ENCODE measurements around the gene DNHD1.

The DNHD1 gene

DNA sequence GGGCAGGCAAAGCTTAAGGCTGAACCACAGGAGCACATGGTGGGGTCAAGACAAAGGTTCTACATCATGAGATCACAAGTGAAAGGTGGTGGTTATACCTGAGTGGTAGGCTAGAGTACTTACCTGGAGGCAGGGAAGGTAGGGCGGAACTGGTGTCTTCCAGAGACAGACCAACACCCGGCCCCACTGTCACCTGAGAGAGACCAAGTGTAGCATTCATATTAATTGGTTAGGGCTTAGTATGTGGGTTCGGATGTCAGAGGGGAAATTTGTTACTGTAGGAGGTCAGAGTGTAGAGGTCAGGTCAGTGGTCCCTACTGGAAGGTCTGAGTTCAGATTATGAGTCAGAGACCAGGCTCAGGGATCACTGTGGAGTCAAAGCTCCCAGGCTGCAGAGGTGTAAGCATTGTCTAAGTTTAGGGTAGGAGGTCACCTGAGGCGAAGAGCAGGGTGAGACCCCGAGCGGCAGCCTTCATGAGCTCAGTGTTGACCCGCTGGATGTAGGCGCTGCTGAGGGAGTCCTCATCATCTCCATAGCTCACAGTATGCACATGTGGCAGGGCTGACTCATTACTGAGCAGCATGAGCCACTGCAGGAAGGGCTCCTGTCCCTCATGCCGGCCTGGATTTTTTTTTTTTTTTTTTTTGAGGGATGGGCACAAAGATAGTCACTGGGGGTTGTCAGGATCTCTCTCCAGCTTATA, 119.0 kb downstream of the DNHD1 start:
- Histone ChIP-seq H3K36me3 (ENCODE audit: control insufficient read depth in 1 of 2, insufficient read depth in 2 of 2, low read length in 2 of 2) (peaks cover 23 to 31% of the 10 kb centered on the region in 2 donors), H3K27me3 (ENCODE audit: low read depth, low read length) (no peaks in the 10 kb centered on the region), H3K4me3 (ENCODE audit: low read depth in 1 of 2, low read length in 2 of 2) (no peak overlapping the region), H3K4me1 (ENCODE audit: control insufficient read depth in 1 of 2, insufficient read depth in 2 of 2, low read length in 2 of 2) (peaks cover 26 to 29% of the 10 kb centered on the region in 2 donors), H3K9me3 (ENCODE audit: control insufficient read depth in 1 of 2, low read length in 2 of 2) (no peaks in the 10 kb centered on the region), H3K27ac (ENCODE audit: low read length) (no peak overlapping the region)

DNA sequence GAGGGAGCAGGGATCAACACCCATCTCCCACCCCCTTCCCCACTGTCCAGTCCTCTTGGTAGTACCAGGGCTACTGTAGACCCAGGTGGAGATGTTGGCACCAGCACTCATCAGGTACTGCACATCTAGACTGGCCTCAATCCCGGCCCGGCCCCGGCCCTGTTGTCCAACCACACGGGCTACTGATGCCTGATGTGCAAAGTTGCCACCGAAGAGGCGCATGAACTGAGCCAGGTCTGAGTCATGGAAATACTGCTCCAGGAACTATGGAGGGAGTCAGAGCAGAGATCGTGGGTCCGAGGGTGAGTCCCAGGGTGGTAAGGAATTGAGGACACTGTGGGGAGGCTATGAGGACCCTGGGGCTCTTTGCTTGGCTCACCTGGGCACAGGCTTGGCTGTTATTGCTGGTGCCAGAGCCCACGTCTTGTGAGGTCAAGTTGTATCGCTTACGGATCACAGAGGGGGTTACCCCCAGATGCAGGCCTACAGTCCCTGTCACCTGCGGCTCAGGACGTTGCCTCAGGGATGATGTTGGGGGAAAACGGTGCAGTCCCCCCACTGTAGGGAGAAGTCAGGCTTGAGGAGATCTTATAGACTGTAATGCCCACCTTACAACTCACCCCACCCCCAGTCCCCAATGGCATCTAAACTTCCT, 119.6 kb downstream of the DNHD1 start:
- no peak overlapping the region for H3K4me3 ChIP-seq (ENCODE audit: low read depth in 1 of 2, low read length in 2 of 2)
- peaks cover 23 to 28% of the 10 kb centered on the region in 2 donors for H3K36me3 ChIP-seq (ENCODE audit: control insufficient read depth in 1 of 2, insufficient read depth in 2 of 2, low read length in 2 of 2)
- peaks cover 24 to 25% of the 10 kb centered on the region in 2 donors for H3K4me1 ChIP-seq (ENCODE audit: control insufficient read depth in 1 of 2, insufficient read depth in 2 of 2, low read length in 2 of 2)
- H3K27ac ChIP-seq (ENCODE audit: low read length) = no peak overlapping the region
- H3K9me3 ChIP-seq (ENCODE audit: control insufficient read depth in 1 of 2, low read length in 2 of 2) = no peaks in the 10 kb centered on the region
- no peaks in the 10 kb centered on the region for H3K27me3 ChIP-seq (ENCODE audit: low read depth, low read length)

DNA sequence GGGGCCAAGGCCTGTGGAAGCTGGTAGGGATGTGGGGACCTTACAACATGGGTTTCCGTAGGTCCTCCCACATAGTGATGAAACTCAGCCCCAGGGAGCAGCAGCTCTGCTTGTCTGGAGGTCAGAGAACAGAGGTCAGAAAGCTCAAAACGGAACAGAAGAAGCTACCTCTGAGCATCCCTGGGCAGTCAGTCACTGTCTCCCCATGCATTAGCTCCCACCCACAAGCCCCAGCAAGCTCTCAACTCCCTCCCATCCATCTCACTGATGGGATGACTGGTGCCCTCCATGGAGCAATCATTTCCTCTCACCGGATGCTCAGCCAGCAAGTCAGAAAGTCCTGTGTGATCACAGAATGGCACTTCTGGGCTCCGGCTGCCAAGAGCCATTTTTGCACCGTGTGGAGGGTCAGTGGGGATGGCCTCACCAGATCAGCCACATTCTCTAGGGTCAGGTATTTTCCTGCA, 120.3 kb downstream of the DNHD1 start:
- H3K36me3 ChIP-seq (ENCODE audit: control insufficient read depth in 1 of 2, insufficient read depth in 2 of 2, low read length in 2 of 2) = peaks cover 23 to 31% of the 10 kb centered on the region in 2 donors
- peaks cover 24 to 25% of the 10 kb centered on the region in 2 donors for H3K4me1 ChIP-seq (ENCODE audit: control insufficient read depth in 1 of 2, insufficient read depth in 2 of 2, low read length in 2 of 2)
- H3K27ac ChIP-seq (ENCODE audit: low read length) = peak overlapping the region; percentile 97
- no peaks in the 10 kb centered on the region for H3K27me3 ChIP-seq (ENCODE audit: low read depth, low read length)
- H3K9me3 ChIP-seq (ENCODE audit: control insufficient read depth in 1 of 2, low read length in 2 of 2) = no peaks in the 10 kb centered on the region
- H3K4me3 ChIP-seq (ENCODE audit: low read depth in 1 of 2, low read length in 2 of 2) = peak overlapping the region; percentile 84 to 93

GRCh38 chr11:6618117-6619003, 121.3 kb downstream of the DNHD1 start:
- H3K4me3 ChIP-seq (ENCODE audit: low read depth in 1 of 2, low read length in 2 of 2) = peak overlapping the region; percentile 84 to 93
- H3K27ac ChIP-seq (ENCODE audit: low read length) = peak overlapping the region; percentile 97
- peaks cover 23 to 41% of the 10 kb centered on the region in 2 donors for H3K36me3 ChIP-seq (ENCODE audit: control insufficient read depth in 1 of 2, insufficient read depth in 2 of 2, low read length in 2 of 2)
- H3K9me3 ChIP-seq (ENCODE audit: control insufficient read depth in 1 of 2, low read length in 2 of 2) = no peaks in the 10 kb centered on the region
- no peaks in the 10 kb centered on the region for H3K27me3 ChIP-seq (ENCODE audit: low read depth, low read length)
- H3K4me1 ChIP-seq (ENCODE audit: control insufficient read depth in 1 of 2, insufficient read depth in 2 of 2, low read length in 2 of 2) = peaks cover 19 to 20% of the 10 kb centered on the region in 2 donors

DNA sequence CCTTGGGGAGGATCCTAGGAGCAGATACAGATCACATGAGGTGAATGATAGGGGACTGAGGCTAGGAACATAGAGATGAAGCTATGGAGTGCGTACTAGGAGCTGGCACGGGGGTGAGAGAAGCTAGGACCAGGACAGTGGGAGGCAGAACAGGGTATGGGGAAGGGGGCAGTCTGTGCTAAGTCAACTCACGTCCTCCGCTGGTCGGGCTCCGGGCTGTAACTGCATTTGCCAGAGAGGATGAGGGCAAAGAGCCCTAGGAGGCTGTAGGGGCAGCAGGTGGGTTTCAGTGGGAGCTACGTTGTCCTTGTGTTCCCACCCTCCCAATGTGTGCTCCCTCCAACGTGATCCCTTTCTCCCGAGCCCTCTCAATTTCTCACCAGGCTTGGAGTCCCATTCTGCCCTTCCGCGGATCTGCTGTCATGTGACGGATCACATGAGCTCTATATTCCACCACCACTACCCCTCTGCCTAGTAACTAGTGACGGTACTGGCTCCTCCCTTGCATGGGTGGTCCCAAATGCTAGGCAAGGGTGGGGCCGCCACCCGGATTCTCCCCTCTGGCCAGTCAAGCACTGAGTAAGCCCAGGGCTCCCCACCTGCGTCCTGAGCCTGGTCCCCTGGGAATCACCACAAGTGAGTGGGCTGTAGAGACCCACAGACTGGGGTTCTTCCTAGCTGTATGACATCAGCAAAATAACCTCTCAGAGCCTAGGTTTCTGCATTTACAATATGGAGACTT, 122.1 kb downstream of the DNHD1 start, which contains the start of gene TPP1:
Gene TPP1 (minus strand): TSS at position 419 of the 742 bp plus-strand sequence. CDS start 22 bp downstream, at position 397.
- Histone ChIP-seq H3K9me3 (ENCODE audit: control insufficient read depth in 1 of 2, low read length in 2 of 2) (no peaks in the 10 kb centered on the region), H3K4me3 (ENCODE audit: low read depth in 1 of 2, low read length in 2 of 2) (peak within 1 kb of the TSS; percentile 84 to 93), H3K36me3 (ENCODE audit: control insufficient read depth in 1 of 2, insufficient read depth in 2 of 2, low read length in 2 of 2) (peaks cover 23 to 49% of the 10 kb centered on the region in 2 donors), H3K27ac (ENCODE audit: low read length) (peak within 1 kb of the TSS; percentile 97), H3K4me1 (ENCODE audit: control insufficient read depth in 1 of 2, insufficient read depth in 2 of 2, low read length in 2 of 2) (peaks cover 17% of the 10 kb centered on the region in 2 donors), H3K27me3 (ENCODE audit: low read depth, low read length) (no peaks in the 10 kb centered on the region)

DNA sequence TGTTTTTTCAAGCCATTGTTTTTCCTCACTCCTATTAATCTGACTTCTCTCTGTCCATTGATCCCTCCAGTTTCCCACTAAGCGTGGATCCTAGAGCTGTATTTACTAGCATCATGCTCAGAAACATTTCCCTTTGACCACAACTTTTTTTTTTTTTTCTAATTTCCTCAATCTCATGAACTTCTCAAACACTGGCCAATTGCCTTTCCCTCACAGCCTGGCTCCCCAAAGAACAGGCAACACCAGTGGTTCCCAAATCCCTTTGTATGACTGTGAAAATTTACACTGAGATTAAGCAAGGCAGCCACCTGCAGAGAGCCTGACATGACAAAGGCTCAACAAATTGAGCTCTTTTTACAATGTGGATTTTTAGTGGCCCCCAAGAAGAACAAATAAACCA, 123.6 kb downstream of the DNHD1 start:
- Histone ChIP-seq H3K27ac (ENCODE audit: low read length) (no peak overlapping the region), H3K9me3 (ENCODE audit: control insufficient read depth in 1 of 2, low read length in 2 of 2) (no peaks in the 10 kb centered on the region), H3K36me3 (ENCODE audit: control insufficient read depth in 1 of 2, insufficient read depth in 2 of 2, low read length in 2 of 2) (peaks cover 27 to 51% of the 10 kb centered on the region in 2 donors), H3K27me3 (ENCODE audit: low read depth, low read length) (no peaks in the 10 kb centered on the region), H3K4me1 (ENCODE audit: control insufficient read depth in 1 of 2, insufficient read depth in 2 of 2, low read length in 2 of 2) (peaks cover 17% of the 10 kb centered on the region in 2 donors), H3K4me3 (ENCODE audit: low read depth in 1 of 2, low read length in 2 of 2) (no peak overlapping the region)
